KMS-11 (cell line): ENCODE results near the gene TULP4.

Experiments
- H2AFZ ChIP-seq: fragments of 200-600 bp; sonication (generic); 2 replicates; pipeline ENCODE4 v1.6.1; 2016; ENCODE audit warnings: antibody characterized with exemption, mixed run types, low read depth
- H3K27ac ChIP-seq: fragments of 200-600 bp; sonication (generic); 2 replicates; pipeline ENCODE4 v1.6.1; 2016; ENCODE audit warnings: mild to moderate bottlenecking, mixed run types
- H3K27me3 ChIP-seq: fragments of 200-600 bp; sonication (generic); 2 replicates; pipeline ENCODE4 v1.6.1; 2017; ENCODE audit warnings: mild to moderate bottlenecking, low read depth, mixed run types, moderate library complexity; ENCODE audit not compliant: insufficient read depth
- H3K36me3 ChIP-seq: fragments of 200-600 bp; sonication (generic); 2 replicates; pipeline ENCODE4 v1.6.1; 2017; ENCODE audit warnings: mild to moderate bottlenecking, mixed run types; ENCODE audit not compliant: insufficient read depth
- H3K4me1 ChIP-seq: fragments of 200-600 bp; sonication (generic); 2 replicates; pipeline ENCODE4 v1.6.1; 2016; ENCODE audit warnings: mild to moderate bottlenecking, low read depth, mixed run types; ENCODE audit not compliant: poor library complexity, severe bottlenecking
- H3K4me2 ChIP-seq: fragments of 200-600 bp; sonication (generic); 2 replicates; pipeline ENCODE4 v1.7.0; 2016; ENCODE audit warnings: mild to moderate bottlenecking, mixed run types
- H3K4me3 ChIP-seq: fragments of 200-600 bp; sonication (generic); IDR thresholded peaks from 2 replicates; pipeline ENCODE4 v1.6.1; 2017; ENCODE audit warnings: low read depth, low read length, mixed read lengths; ENCODE audit not compliant: insufficient read depth
- H3K79me2 ChIP-seq: fragments of 200-600 bp; sonication (generic); 2 replicates; pipeline ENCODE4 v1.6.1; 2016; ENCODE audit warnings: low read depth, mixed run types; ENCODE audit not compliant: insufficient read depth
- H3K9ac ChIP-seq: fragments of 200-600 bp; sonication (generic); 2 replicates; pipeline ENCODE4 v1.6.1; 2016; ENCODE audit warnings: mild to moderate bottlenecking, mixed run types
- H4K20me1 ChIP-seq: fragments of 200-600 bp; sonication (generic); 2 replicates; pipeline ENCODE4 v1.6.1; 2016; ENCODE audit warnings: mild to moderate bottlenecking, mixed run types; ENCODE audit not compliant: insufficient read depth
- TF ChIP-seq, protein P1 (sequence below): fragments of 200-600 bp; sonication (generic); conservative IDR thresholded peaks from 2 replicates; pipeline ENCODE4 v1.6.1; 2017; ENCODE audit warnings: low read depth, mild to moderate bottlenecking, antibody characterized with exemption, low read length, moderate library complexity, mixed read lengths

Gene TULP4

GRCh38 chr6:158501360-158502262 is 189.3 kb downstream of the TULP4 start:
- no peaks in the 10 kb centered on the region for H3K27me3 ChIP-seq
- no peaks in the 10 kb centered on the region for H3K4me1 ChIP-seq
- no peaks in the 10 kb centered on the region for H4K20me1 ChIP-seq
- TF ChIP-seq, protein P1, sequence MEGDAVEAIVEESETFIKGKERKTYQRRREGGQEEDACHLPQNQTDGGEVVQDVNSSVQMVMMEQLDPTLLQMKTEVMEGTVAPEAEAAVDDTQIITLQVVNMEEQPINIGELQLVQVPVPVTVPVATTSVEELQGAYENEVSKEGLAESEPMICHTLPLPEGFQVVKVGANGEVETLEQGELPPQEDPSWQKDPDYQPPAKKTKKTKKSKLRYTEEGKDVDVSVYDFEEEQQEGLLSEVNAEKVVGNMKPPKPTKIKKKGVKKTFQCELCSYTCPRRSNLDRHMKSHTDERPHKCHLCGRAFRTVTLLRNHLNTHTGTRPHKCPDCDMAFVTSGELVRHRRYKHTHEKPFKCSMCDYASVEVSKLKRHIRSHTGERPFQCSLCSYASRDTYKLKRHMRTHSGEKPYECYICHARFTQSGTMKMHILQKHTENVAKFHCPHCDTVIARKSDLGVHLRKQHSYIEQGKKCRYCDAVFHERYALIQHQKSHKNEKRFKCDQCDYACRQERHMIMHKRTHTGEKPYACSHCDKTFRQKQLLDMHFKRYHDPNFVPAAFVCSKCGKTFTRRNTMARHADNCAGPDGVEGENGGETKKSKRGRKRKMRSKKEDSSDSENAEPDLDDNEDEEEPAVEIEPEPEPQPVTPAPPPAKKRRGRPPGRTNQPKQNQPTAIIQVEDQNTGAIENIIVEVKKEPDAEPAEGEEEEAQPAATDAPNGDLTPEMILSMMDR: no peak
- H3K79me2 ChIP-seq: no peaks in the 10 kb centered on the region
- H2AFZ ChIP-seq: no peak overlapping the region
- H3K27ac ChIP-seq: no peak overlapping the region
- no peak overlapping the region for H3K4me3 ChIP-seq
- no peak overlapping the region for H3K9ac ChIP-seq
- no peak overlapping the region for H3K4me2 ChIP-seq
- H3K36me3 ChIP-seq: no peaks in the 10 kb centered on the region

DNA sequence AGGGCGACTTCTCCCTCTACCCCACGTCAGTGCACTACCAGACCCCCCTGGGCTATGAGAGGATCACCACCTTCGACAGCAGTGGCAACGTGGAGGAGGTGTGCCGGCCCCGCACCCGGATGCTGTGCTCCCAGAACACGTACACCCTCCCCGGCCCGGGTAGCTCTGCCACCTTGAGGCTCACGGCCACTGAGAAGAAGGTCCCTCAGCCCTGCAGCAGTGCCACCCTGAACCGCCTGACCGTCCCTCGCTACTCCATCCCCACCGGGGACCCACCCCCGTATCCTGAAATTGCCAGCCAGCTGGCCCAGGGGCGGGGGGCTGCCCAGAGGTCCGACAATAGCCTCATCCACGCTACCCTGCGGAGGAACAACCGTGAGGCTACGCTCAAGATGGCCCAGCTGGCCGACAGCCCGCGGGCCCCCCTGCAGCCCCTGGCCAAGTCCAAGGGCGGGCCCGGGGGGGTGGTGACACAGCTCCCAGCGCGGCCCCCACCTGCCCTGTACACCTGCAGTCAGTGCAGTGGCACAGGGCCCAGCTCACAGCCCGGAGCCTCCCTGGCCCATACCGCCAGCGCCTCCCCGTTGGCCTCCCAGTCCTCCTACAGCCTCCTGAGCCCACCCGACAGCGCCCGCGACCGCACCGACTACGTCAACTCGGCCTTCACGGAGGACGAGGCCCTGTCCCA is 190.1 kb downstream of the TULP4 start:
- H3K4me1 ChIP-seq: no peaks in the 10 kb centered on the region
- no peak overlapping the region for H3K9ac ChIP-seq
- no peak overlapping the region for H3K4me3 ChIP-seq
- H4K20me1 ChIP-seq: no peaks in the 10 kb centered on the region
- H3K4me2 ChIP-seq: no peak overlapping the region
- no peak overlapping the region for H3K27ac ChIP-seq
- H3K36me3 ChIP-seq: no peaks in the 10 kb centered on the region
- no peaks in the 10 kb centered on the region for H3K79me2 ChIP-seq
- TF ChIP-seq, protein P1: no peak
- no peak overlapping the region for H2AFZ ChIP-seq
- no peaks in the 10 kb centered on the region for H3K27me3 ChIP-seq

DNA sequence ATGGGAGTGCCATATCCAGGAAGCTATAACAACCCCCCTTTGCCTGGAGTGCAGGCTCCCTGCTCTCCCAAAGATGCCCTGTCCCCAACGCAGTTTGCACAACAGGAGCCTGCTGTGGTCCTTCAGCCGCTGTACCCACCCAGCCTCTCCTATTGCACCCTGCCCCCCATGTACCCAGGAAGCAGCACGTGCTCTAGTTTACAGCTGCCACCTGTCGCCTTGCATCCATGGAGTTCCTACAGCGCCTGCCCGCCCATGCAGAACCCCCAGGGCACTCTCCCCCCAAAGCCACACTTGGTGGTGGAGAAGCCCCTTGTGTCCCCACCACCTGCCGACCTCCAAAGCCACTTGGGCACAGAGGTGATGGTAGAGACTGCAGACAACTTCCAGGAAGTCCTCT is 191.0 kb downstream of the TULP4 start:
- no peak overlapping the region for H3K4me2 ChIP-seq
- H3K4me1 ChIP-seq: no peaks in the 10 kb centered on the region
- no peaks in the 10 kb centered on the region for H3K36me3 ChIP-seq
- no peak overlapping the region for H2AFZ ChIP-seq
- no peaks in the 10 kb centered on the region for H3K27me3 ChIP-seq
- no peak overlapping the region for H3K4me3 ChIP-seq
- TF ChIP-seq, protein P1: no peak
- H4K20me1 ChIP-seq: no peaks in the 10 kb centered on the region
- H3K79me2 ChIP-seq: no peaks in the 10 kb centered on the region
- H3K9ac ChIP-seq: no peak overlapping the region
- no peak overlapping the region for H3K27ac ChIP-seq

DNA sequence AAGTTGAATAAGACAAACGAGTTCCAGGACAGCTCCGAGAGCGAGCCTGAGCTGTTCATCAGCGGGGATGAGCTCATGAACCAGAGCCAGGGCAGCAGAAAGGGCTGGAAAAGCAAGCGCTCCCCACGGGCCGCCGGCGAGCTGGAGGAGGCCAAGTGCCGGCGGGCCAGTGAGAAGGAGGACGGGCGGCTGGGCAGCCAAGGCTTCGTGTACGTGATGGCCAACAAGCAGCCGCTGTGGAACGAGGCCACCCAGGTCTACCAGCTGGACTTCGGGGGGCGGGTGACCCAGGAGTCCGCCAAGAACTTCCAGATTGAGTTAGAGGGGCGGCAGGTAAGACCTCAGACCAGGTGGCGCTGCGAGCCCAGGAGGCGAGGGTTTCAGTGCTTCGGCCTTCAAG is 191.6 kb downstream of the TULP4 start:
- TF ChIP-seq, protein P1: no peak
- no peak overlapping the region for H2AFZ ChIP-seq
- H4K20me1 ChIP-seq: no peaks in the 10 kb centered on the region
- no peaks in the 10 kb centered on the region for H3K27me3 ChIP-seq
- no peaks in the 10 kb centered on the region for H3K79me2 ChIP-seq
- no peak overlapping the region for H3K9ac ChIP-seq
- H3K4me1 ChIP-seq: no peaks in the 10 kb centered on the region
- no peak overlapping the region for H3K4me3 ChIP-seq
- H3K36me3 ChIP-seq: no peaks in the 10 kb centered on the region
- no peak overlapping the region for H3K27ac ChIP-seq
- no peak overlapping the region for H3K4me2 ChIP-seq
